ENCODE results near the gene MAP3K14. TPM values are rescaled to one million over a fixed set of nuclear protein-coding genes. Genes with fewer than 3 reads are reported as not detected.
A peak's percentile ranks its signal among the peaks of the same experiment; 100 is the strongest.

Gene MAP3K14
- total RNA-seq, 2 donors from 2014 or later, result 8.2 to 10.6 TPM

GRCh38 chr17:45222996-45223538 lies 93.8 kb downstream of the MAP3K14 start:
- H3K9me3 ChIP-seq, result no peaks in the 10 kb centered on the region
- peak overlapping the region; percentile 59 to 73 for H3K27ac ChIP-seq
- no peak for DNase-seq (ENCODE audit: low spot score)
- peak overlapping the region; percentile 64 to 74 for H3K4me3 ChIP-seq
- no peaks in the 10 kb centered on the region for H3K36me3 ChIP-seq
- no peaks in the 10 kb centered on the region for H3K27me3 ChIP-seq
- no peak for TF ChIP-seq CTCF (IDR thresholded peaks at IDR 0.05)
- peaks cover 0 to 63% of the 10 kb centered on the region in 2 donors for H3K4me1 ChIP-seq

- no peak for TF ChIP-seq CTCF (IDR thresholded peaks at IDR 0.05)
- Histone ChIP-seq H3K9me3 (no peaks in the 10 kb centered on the region), H3K4me1 (peaks cover 0 to 57% of the 10 kb centered on the region in 2 donors), H3K27ac (peak overlapping the region; percentile 59 to 73), H3K36me3 (no peaks in the 10 kb centered on the region), H3K4me3 (peak overlapping the region; percentile 64 to 74), H3K27me3 (no peaks in the 10 kb centered on the region)
- DNase-seq (ENCODE audit: low spot score), result no peak
Observed at GRCh38 chr17:45222289-45222995, 94.4 kb downstream of the MAP3K14 start.

GRCh38 chr17:45222014-45222288 lies 94.9 kb downstream of the MAP3K14 start:
- Histone ChIP-seq H3K4me1 (peaks cover 0 to 52% of the 10 kb centered on the region in 2 donors), H3K36me3 (no peaks in the 10 kb centered on the region), H3K9me3 (no peaks in the 10 kb centered on the region), H3K4me3 (peak overlapping the region; percentile 64 to 74), H3K27me3 (no peaks in the 10 kb centered on the region), H3K27ac (peak overlapping the region; percentile 59 to 73)
- no peak for DNase-seq (ENCODE audit: low spot score)
- TF ChIP-seq CTCF (IDR thresholded peaks at IDR 0.05), result no peak

DNA sequence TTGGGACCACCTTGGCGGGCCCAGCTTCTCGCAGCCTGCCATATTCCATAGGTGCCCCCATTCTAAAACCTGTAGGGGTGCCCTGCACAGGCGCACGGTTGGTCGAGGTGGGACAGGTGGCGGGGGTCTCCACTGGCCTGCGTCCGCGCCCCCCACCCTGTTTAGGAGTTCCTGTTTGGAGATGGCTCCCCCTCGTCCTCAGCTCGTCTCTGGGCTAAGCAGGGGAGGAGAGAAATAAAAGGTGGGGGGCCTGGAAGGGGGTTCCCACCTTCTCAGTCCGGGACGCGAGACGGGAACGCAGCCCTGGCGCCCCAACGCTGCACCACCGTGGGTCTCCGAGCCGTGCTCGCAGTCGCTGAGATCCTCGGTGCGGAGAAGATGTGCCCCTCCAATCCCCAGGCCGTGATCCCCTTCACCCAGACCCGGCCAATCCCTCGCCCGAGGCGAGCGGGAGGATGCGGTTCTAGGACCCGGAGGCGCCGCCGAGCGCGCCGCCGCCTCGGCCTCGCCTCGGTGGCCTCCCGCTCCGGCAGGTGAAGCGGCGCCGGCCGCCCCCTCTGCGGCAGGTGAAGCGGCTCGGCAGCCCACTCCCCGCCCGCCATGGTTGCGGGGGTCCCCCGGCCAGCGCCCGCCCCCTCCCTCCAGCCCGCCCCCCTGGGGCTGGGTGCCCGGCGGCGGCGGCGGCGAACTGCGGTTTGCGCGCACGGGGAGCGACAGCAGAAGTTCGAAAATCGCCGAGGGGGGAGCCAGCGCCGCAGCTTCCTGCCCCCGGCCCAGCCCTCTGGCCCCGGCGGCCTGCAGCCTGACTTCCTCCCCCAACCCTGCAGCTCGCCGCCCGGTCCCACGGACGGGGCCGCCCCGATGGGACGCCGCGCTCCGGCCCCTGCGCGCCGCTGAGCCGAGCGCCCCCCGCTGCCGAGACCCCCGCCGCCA lies 95.5 kb downstream of the MAP3K14 start, which contains the start of gene FMNL1:
Gene FMNL1 (plus strand): TSS at position 805 of the 933 bp plus-strand sequence. CDS start 240 bp downstream, outside the sequence.
- H3K4me3 ChIP-seq, result peak within 1 kb of the TSS; percentile 64 to 74
- H3K27ac ChIP-seq, result peak within 1 kb of the TSS; percentile 59 to 73
- H3K4me1 ChIP-seq, result peaks cover 0 to 46% of the 10 kb centered on the region in 2 donors
- no peaks in the 10 kb centered on the region for H3K36me3 ChIP-seq
- no peak for TF ChIP-seq CTCF (IDR thresholded peaks at IDR 0.05)
- DNase-seq (ENCODE audit: low spot score), result no peak
- H3K27me3 ChIP-seq, result no peaks in the 10 kb centered on the region
- H3K9me3 ChIP-seq, result no peaks in the 10 kb centered on the region

GRCh38 chr17:45220079-45220478 lies 96.7 kb downstream of the MAP3K14 start:
- TF ChIP-seq CTCF (IDR thresholded peaks at IDR 0.05), result no peak
- no peak overlapping the region for H3K27ac ChIP-seq
- no peaks in the 10 kb centered on the region for H3K27me3 ChIP-seq
- H3K4me1 ChIP-seq, result peaks cover 0 to 34% of the 10 kb centered on the region in 2 donors
- H3K36me3 ChIP-seq, result no peaks in the 10 kb centered on the region
- no peak overlapping the region for H3K4me3 ChIP-seq
- no peaks in the 10 kb centered on the region for H3K9me3 ChIP-seq
- no peak for DNase-seq (ENCODE audit: low spot score)
